GM12891 (cell line): ENCODE results near the gene LRP5.
A peak's percentile ranks its signal among the peaks of the same experiment; 100 is the strongest.

ENCODE experiments used
- DNase-seq: peaks from one replicate; pipeline ENCODE4 v3.0.0; 2011; ENCODE audit warnings: low spot score; ENCODE audit not compliant: insufficient read length
- FAIRE-seq: peaks from 2 replicates; lab custom pipeline; 2011; peaks lifted over from hg19 to GRCh38; lab: Jason Lieb, UNC
- PAX5 ChIP-seq: IDR thresholded peaks from 2 replicates; pipeline ENCODE4 v1.6.1; 2011; ENCODE audit warnings: low read length, moderate library complexity, mild to moderate bottlenecking; ENCODE audit not compliant: insufficient read depth, severe bottlenecking
- POLR2A ChIP-seq: IDR thresholded peaks from 2 replicates; pipeline ENCODE4 v1.6.1; 2011; ENCODE audit warnings: low read depth, low read length, control low read depth
- POLR2AphosphoS5 ChIP-seq: IDR thresholded peaks from 2 replicates; pipeline ENCODE4 v1.6.1; 2011; ENCODE audit warnings: low read depth, low read length, control low read depth
- POU2F2 ChIP-seq: IDR thresholded peaks from 2 replicates; pipeline ENCODE4 v1.6.1; 2011; ENCODE audit warnings: low read depth, mild to moderate bottlenecking, control low read depth, low read length, moderate library complexity
- SPI1 ChIP-seq: IDR thresholded peaks from 2 replicates; pipeline ENCODE4 v1.6.1; 2011; ENCODE audit warnings: low read depth, low read length, control low read depth
- TAF1 ChIP-seq: IDR thresholded peaks from 2 replicates; pipeline ENCODE4 v1.6.1; 2011; ENCODE audit warnings: low read depth, low read length, control low read depth

The LRP5 gene

DNA sequence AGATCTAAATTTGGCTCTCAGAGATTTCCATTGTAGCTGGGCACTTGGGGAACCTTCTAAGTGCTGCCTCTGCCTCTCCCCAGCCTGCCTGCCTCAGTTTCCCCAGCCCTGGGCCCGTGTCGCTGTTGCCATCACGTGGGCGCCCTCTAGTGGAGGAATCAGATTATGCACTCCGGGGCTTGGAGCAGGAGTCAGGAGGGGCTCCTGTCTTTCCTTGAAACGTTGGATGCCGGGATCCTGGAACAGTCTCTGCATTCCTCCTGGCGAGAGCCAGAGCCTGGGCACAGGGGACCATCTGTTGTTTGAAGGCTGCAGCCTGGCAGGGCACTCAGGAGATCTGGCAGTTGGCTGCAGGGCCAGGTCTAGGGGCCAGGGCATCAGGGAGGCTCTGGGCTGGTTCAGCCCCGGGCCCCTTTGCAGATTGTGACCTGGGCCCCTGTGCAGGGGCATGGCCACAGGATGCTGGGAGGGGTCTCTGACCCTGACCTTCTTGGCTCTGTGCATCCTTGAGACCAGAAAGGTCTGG lies 71.6 kb downstream of the LRP5 start:
- DNase-seq (peak; percentile 72), FAIRE-seq (peak; percentile 74)
- TF ChIP-seq POU2F2 (peak; percentile 66; the same call in 1 of the 2 replicates), PAX5 (no peak)

DNA sequence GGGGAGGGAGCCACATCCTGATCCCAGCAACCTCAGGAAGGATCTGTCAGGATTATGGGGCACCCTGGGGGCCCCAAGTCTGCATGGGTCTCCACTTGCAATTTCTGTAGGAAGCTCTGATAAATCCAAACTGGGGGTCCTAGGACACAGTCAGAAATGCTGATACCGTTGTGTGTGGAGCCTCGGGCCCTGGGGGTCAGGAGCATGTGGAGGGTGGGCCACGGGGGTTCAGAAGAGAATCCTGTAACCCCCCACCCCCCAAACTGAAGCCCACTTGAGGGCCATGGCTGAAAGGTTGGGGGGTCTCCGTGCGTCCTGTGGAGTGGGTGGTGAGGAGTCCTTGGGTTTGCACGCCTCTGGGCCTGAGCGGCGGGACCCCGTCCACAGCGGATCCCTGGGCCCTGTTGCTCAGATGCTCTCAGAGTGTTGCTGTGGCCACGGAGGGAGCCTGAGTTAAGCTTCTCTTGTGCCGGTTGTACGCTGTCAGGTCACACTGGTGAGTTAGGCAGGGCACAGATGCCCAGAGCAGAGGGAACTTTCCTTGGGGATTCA lies 72.2 kb downstream of the LRP5 start:
- no peak for TF ChIP-seq POLR2A
- no peak for TF ChIP-seq POU2F2
- TF ChIP-seq PAX5: no peak
- no peak for TF ChIP-seq SPI1
- TF ChIP-seq TAF1: no peak
- TF ChIP-seq POLR2AphosphoS5: no peak
- no peak for FAIRE-seq

DNA sequence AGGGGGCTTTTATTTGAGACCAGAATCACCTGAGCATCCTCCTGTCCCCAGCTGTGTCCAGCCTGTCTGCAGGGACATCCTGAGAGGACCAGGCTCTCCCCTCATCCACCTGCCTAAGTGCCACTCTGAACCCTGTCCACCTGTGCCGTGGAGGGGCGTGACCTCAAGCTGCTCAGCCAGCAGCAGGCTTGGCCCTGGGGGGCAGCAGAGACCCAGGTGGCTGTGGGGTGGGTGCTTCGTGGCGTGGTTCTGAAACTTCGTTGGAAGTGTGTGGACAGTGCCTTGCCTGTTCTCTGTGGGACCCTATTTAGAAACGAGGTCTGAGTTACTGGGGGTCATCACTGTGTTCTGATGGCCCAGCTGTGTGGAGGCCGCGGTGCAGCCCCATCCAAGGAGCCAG lies 72.7 kb downstream of the LRP5 start:
- TF ChIP-seq PAX5 (no peak), POLR2AphosphoS5 (no peak), TAF1 (no peak), POLR2A (no peak), POU2F2 (no peak)
- DNase-seq (no peak), FAIRE-seq (no peak)

More for the DNA sequence above, 72.2 kb downstream of the LRP5 start:
- no peak for DNase-seq

DNA sequence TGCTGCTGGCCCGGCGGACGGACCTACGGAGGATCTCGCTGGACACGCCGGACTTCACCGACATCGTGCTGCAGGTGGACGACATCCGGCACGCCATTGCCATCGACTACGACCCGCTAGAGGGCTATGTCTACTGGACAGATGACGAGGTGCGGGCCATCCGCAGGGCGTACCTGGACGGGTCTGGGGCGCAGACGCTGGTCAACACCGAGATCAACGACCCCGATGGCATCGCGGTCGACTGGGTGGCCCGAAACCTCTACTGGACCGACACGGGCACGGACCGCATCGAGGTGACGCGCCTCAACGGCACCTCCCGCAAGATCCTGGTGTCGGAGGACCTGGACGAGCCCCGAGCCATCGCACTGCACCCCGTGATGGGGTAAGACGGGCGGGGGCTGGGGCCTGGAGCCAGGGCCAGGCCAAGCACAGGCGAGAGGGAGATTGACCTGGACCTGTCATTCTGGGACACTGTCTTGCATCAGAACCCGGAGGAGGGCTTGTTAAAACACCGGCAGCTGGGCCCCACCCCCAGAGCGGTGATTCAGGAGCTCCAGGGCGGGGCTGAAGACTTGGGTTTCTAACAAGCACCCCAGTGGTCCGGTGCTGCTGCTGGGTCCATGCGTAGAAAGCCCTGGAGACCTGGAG lies 74.1 kb downstream of the LRP5 start:
- FAIRE-seq (no peak), DNase-seq (no peak)
- no peak for TF ChIP-seq POU2F2
- no peak for TF ChIP-seq POLR2A
- TF ChIP-seq SPI1: no peak

DNA sequence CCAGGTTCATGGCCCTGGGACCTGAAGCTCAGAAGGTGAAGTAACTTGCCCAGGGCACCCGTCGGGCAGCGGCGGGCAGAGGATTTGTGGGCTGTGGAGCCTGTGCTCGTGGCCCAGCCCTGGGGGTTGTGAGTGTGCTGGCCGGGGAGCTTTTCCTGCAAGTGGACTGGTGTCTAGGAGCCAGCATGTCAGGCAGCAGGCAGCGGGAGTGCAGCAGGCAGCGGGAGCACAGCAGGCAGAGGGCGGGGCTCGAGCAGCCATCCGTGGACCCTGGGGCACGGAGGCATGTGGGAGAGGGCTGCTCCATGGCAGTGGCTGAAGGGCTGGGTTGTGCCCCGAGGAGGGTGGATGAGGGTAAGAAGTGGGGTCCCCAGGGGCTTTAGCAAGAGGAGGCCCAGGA lies 75.4 kb downstream of the LRP5 start:
- TF ChIP-seq PAX5 (no peak), POU2F2 (no peak), POLR2A (no peak), SPI1 (no peak), TAF1 (no peak), POLR2AphosphoS5 (no peak)
- FAIRE-seq: no peak
- no peak for DNase-seq

DNA sequence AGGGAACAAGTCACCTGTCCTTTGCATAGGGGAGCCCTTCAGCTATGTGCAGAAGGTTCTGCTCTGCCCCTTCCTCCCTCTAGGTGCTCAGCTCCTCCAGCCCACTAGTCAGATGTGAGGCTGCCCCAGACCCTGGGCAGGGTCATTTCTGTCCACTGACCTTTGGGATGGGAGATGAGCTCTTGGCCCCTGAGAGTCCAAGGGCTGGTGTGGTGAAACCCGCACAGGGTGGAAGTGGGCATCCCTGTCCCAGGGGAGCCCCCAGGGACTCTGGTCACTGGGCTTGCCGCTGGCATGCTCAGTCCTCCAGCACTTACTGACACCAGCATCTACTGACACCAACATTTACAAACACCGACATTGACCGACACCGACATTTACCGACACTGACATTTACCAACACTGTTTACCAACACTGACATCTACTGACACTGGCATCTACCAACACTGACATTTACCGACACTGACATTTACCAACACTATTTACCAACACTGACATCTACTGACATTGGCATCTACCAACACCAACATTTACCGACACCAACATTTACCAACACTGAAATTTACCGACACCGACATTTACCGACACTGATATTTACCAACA lies 76.3 kb downstream of the LRP5 start:
- TF ChIP-seq PAX5 (no peak), POLR2AphosphoS5 (no peak)
- peak; percentile 79 for FAIRE-seq

DNA sequence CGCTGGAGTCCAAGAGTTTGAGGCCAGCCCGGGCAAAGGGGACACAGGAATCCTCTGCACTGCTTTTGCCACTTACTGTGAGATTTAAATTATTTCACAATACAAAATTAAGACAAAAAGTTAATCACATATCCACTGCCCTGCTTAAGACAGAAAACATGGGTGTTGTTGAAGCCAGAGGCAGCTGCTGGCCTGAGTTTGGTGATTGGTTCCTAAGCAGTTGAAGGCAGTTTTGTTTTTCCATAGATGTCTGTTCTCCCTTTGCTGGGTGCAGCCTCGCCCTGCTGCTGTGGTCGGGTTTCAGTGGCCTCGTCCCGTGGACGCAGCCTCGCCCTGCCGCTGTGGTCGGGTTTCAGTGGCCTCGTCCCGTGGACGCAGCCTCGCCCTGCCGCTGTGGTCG lies 77.9 kb downstream of the LRP5 start:
- no peak for DNase-seq
- FAIRE-seq: no peak
- TF ChIP-seq TAF1 (no peak), POU2F2 (no peak), POLR2AphosphoS5 (no peak), SPI1 (no peak), PAX5 (no peak), POLR2A (no peak)

More for the DNA sequence above, 76.3 kb downstream of the LRP5 start:
- no peak for DNase-seq

DNA sequence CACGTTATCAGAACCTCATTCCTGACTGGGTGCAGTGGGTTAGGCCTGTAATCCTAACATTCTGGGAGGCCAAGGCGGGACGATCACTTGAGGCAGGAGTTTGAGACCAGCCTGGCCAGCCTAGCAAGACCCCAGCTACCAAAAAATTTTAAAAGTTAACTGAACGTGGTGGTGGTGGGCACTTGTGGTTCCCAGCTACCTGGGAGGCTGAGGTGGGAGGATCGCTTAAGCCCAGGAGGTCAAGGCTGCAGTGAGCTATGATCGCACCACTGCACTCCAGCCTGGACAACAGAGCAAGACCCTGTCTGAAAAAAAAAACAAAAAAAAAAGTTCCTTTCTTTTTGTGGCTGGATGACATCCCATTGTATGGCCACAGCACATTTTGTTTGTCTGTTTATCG lies 80.4 kb downstream of the LRP5 start:
- no peak for TF ChIP-seq POLR2A
- TF ChIP-seq POU2F2: no peak
- TF ChIP-seq SPI1: no peak
- TF ChIP-seq POLR2AphosphoS5: no peak
- TF ChIP-seq TAF1: no peak
- no peak for TF ChIP-seq PAX5
- FAIRE-seq: no peak
- no peak for DNase-seq

DNA sequence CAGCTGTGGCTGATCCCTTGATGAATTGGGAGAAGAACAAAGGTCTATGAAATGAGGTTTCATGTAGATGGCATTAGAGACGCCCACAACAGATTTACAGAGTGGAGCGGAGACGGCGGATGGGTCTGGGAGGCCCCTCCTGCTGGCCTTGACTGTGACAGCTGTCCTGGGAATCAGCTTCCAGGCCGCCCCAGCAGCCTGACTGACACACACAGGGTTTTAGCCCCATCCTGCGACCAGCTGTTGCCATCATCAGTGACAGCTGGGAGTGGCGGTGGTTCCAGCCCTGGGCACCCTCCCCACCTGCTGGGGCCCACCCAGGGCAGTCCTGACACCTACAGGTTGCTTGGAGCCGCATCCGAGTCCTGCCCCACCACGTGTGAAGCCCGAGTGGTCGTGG lies 84.1 kb downstream of the LRP5 start:
- TF ChIP-seq POU2F2: no peak
- TF ChIP-seq POLR2A: no peak
- no peak for TF ChIP-seq SPI1
- TF ChIP-seq PAX5: no peak
- TF ChIP-seq TAF1: no peak
- no peak for TF ChIP-seq POLR2AphosphoS5
- DNase-seq (no peak), FAIRE-seq (no peak)

DNA sequence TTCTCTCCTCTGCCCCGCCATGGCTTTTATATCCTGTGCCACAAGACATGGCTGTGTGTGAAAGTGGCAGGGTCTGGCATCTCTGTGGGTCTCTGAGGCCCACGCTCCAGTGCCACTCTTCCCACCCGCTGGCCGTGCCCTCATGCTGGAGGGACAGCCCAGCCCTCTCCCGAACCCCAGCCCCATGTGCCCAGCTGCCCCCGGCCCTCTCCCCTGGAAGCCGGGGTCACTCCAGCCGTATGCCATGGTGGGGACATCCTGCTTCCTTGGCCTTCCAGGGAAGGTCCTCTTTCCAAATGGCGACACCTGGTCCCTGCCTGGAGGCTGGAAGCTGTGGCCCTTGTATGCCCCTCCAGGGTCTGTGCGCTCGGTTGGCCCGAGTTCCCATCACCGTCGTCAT lies 84.9 kb downstream of the LRP5 start:
- FAIRE-seq (no peak), DNase-seq (no peak)

More for the DNA sequence above, 84.9 kb downstream of the LRP5 start:
- TF ChIP-seq SPI1 (no peak), PAX5 (no peak)
